Esophagus squamous epithelium (tissue), 5 donors: ENCODE results near the gene IL1RAPL1. TPM values are rescaled to one million over a fixed set of nuclear protein-coding genes. Genes with fewer than 3 reads are reported as not detected.
"Not testable (repeated sequence)": the region's sequence is repeated elsewhere in the genome, so short reads cannot be mapped to it uniquely, and the experiment has no call there.

Source experiments
- DNase-seq: peaks from one replicate; lab custom pipeline; 2025; lab: John Stamatoyannopoulos, UW
- H3K27ac ChIP-seq, 4 donors: fragments of 200-600 bp; sonication (generic); one replicate each; pipeline ENCODE4 v1.5.1; 2016 to 2019; ENCODE audit warnings: mild to moderate bottlenecking in 1 of 4
- H3K27me3 ChIP-seq, 4 donors: fragments of 200-600 bp; sonication (generic); 1 replicate in 3 of 4; 2 replicates in 1 of 4; pipeline versions ENCODE4 v1.5.1 to v1.6.0; 2017 to 2021; ENCODE audit warnings: antibody characterized with exemption in 1 of 4
- H3K36me3 ChIP-seq, 3 donors: fragments of 200-600 bp; sonication (generic); one replicate each; pipeline ENCODE4 v1.5.1; 2016 to 2019
- H3K4me1 ChIP-seq, 3 donors: fragments of 200-600 bp; sonication (generic); one replicate each; pipeline ENCODE4 v1.5.1; 2017 to 2019
- H3K4me3 ChIP-seq, 4 donors: fragments of 200-600 bp; sonication (generic); 1 replicate in 3 of 4; 2 replicates in 1 of 4; pipeline ENCODE4 v1.5.1; 2016 to 2019; ENCODE audit warnings: mild to moderate bottlenecking in 2 of 4, moderate library complexity in 1 of 4
- H3K9me3 ChIP-seq, 3 donors: fragments of 200-600 bp; sonication (generic); one replicate each; pipeline ENCODE4 v1.5.1; 2016 to 2019
- CTCF ChIP-seq, 6 experiments: fragments of 450-650 bp in 4 of 6; fragments of 200-600 bp in 2 of 6; sonication (generic) in 2 of 6; IDR thresholded peaks; one replicate each; pipeline ENCODE4 v1.5.1; 2016 to 2019; ENCODE audit warnings: antibody characterized with exemption in 6 of 6, mild to moderate bottlenecking in 4 of 6, moderate library complexity in 4 of 6
- POLR2A ChIP-seq, 4 donors: fragments of 450-650 bp; IDR thresholded peaks; one replicate each; pipeline ENCODE4 v1.6.1; 2017; ENCODE audit warnings: antibody characterized with exemption in 4 of 4, mild to moderate bottlenecking in 4 of 4, moderate library complexity in 3 of 4
- WGBS, 2 donors: methylation state at CpG; one replicate each; pipeline ENCODE4 v1.1.5; 2018; 5-methylcytosine and 5-hydroxymethylcytosine counted together
- intact Hi-C: fragments of 100-400 bp; cut with DNase I; formaldehyde crosslinking; loops from one replicate; pipeline ENCODE4 v1.15.0; 2022
- total RNA-seq, 4 donors: library from RNA; depleted of rRNA; stranded (reverse); fragments of >200 nt; gene quantifications; one replicate each; pipeline ENCODE4 v1.1.0, GENCODE V29; 2016
- donor health status: DM: yes; HTN: yes; CAD: no.

Gene IL1RAPL1
- total RNA-seq, 4 donors from 2014 or later = 0.09 to 0.19 (median 0.13) TPM; not detected in 1

- WGBS, 2 donors = 44 to 47% methylated on average over 2 of the region's 2 CpGs
- no peak for DNase-seq
- Histone ChIP-seq H3K27me3 (no peaks in the 10 kb centered on the region), H3K27ac (no peak overlapping the region), H3K4me3 (no peak overlapping the region), H3K4me1 (no peaks in the 10 kb centered on the region), H3K9me3 (no peaks in the 10 kb centered on the region), H3K36me3 (no peaks in the 10 kb centered on the region)
- intact Hi-C loops = no loop called here
- no peak for TF ChIP-seq POLR2A (IDR thresholded peaks at IDR 0.05)
- TF ChIP-seq CTCF (IDR thresholded peaks at IDR 0.05) = no peak
Observed at GRCh38 chrX:29299684-29300083, 712.4 kb downstream of the IL1RAPL1 start.

DNA sequence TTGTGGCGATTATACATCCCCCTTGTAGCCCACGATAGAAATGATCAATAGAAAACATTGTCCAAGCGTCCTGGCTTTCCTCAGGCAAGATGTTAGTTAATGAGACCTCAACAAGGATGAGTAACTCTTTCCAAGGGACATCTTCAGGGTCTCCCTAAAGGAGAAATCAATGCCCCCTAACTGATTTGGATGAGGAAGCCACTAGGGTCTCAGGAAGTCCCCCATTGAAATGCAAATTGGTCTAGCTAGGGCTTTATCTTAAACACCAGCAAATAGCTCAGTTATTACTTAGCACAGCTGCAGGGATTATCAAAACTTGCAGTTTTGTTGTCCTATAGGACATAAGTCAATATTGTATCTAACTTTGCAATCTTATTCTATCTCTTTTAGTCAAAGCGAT is 721.5 kb downstream of the IL1RAPL1 start:
- Histone ChIP-seq H3K27ac (no peak overlapping the region), H3K4me3 (no peak overlapping the region), H3K9me3 (no peaks in the 10 kb centered on the region), H3K36me3 (no peaks in the 10 kb centered on the region), H3K4me1 (no peaks in the 10 kb centered on the region), H3K27me3 (no peaks in the 10 kb centered on the region)
- DNase-seq = no peak
- intact Hi-C loops = no loop called here
- TF ChIP-seq CTCF (IDR thresholded peaks at IDR 0.05) = no peak
- TF ChIP-seq POLR2A (IDR thresholded peaks at IDR 0.05) = no peak
- 33 to 50% methylated on average over 4 of the region's 4 CpGs for WGBS, 2 donors

DNA sequence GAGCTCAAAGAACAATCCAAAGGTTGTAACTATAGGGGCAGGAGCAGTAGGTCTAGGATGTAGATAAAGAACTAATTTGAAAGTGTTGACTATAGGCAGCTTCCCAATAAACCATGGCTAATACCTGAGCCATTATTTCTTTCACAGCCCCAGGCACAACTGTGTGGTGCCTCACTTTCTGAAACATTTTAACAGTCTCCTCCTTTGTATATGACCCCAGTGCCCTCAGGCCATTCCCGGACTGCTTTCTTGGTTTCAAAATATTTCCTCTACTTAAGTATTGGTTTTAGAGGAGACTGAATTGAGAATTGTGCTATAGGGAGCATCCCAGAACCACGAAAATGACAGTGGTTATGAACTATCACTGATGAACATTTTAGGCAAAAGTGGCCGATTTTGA is 728.7 kb downstream of the IL1RAPL1 start:
- H3K4me3 ChIP-seq = no peak overlapping the region
- H3K9me3 ChIP-seq = no peaks in the 10 kb centered on the region
- TF ChIP-seq CTCF (IDR thresholded peaks at IDR 0.05) = no peak
- TF ChIP-seq POLR2A (IDR thresholded peaks at IDR 0.05) = no peak
- no peak overlapping the region for H3K27ac ChIP-seq
- no peaks in the 10 kb centered on the region for H3K36me3 ChIP-seq
- 60 to 75% methylated on average over 2 to 3 of the region's 3 CpGs for WGBS, 2 donors
- no peaks in the 10 kb centered on the region for H3K27me3 ChIP-seq
- no peak for DNase-seq
- intact Hi-C loops = no loop called here
- H3K4me1 ChIP-seq = no peaks in the 10 kb centered on the region

GRCh38 chrX:29318012-29318411 is 730.8 kb downstream of the IL1RAPL1 start:
- no peaks in the 10 kb centered on the region for H3K4me1 ChIP-seq
- H3K27ac ChIP-seq = no peak overlapping the region
- H3K4me3 ChIP-seq = no peak overlapping the region
- no peak for DNase-seq
- intact Hi-C loops = no loop called here
- no peaks in the 10 kb centered on the region for H3K9me3 ChIP-seq
- no peaks in the 10 kb centered on the region for H3K36me3 ChIP-seq
- H3K27me3 ChIP-seq = no peaks in the 10 kb centered on the region
- TF ChIP-seq CTCF (IDR thresholded peaks at IDR 0.05) (no peak), POLR2A (IDR thresholded peaks at IDR 0.05) (no peak)
- WGBS, 2 donors = 56 to 75% methylated on average over 1 of the region's 1 CpG

GRCh38 chrX:29332429-29332828 is 745.2 kb downstream of the IL1RAPL1 start:
- H3K36me3 ChIP-seq, DNase-seq, H3K4me3 ChIP-seq, intact Hi-C loops, H3K27ac ChIP-seq, H3K27me3 ChIP-seq, H3K4me1 ChIP-seq, H3K9me3 ChIP-seq: not testable (repeated sequence)
- WGBS, 2 donors = 40% methylated on average over 1 of the region's 3 CpGs; no CpG with 5 or more reads in 1 of the 2 donors

DNA sequence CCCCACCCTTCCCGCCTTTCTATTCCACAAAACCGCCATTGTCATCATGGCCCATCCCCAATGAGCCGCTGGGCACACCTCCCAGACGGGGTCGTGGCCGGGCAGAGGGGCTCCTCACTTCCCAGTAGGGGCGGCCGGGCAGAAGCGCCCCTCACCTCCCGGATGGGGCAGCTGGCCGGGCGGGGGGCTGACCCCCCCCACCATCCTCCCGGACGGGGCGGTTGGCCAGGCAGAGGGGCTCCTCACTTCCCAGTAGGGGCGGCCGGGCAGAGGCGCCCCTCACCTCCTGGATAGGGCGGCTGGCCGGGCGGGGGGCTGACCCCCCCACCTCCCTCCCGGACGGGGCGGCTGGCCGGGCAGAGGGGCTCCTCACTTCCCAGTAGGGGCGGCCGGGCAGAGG is 745.8 kb downstream of the IL1RAPL1 start:
- H3K4me3 ChIP-seq, DNase-seq: not testable (repeated sequence)
- WGBS, 2 donors = no CpG with 5 or more reads among the region's 27 CpGs

More for the DNA sequence above, 745.8 kb downstream of the IL1RAPL1 start:
- H3K36me3 ChIP-seq, H3K27me3 ChIP-seq, H3K9me3 ChIP-seq, H3K4me1 ChIP-seq, H3K27ac ChIP-seq, intact Hi-C loops: not testable (repeated sequence)
